HG02623 (cell line): ENCODE results near the gene SPDEF.

Experiments used
- ATAC-seq: cut with Tn5 transposase; IDR thresholded peaks from one replicate; pipeline ENCODE4 v1.9.1; 2021; ENCODE audit warnings: moderate library complexity; ENCODE audit not compliant: unreplicated experiment

SPDEF gene

DNA sequence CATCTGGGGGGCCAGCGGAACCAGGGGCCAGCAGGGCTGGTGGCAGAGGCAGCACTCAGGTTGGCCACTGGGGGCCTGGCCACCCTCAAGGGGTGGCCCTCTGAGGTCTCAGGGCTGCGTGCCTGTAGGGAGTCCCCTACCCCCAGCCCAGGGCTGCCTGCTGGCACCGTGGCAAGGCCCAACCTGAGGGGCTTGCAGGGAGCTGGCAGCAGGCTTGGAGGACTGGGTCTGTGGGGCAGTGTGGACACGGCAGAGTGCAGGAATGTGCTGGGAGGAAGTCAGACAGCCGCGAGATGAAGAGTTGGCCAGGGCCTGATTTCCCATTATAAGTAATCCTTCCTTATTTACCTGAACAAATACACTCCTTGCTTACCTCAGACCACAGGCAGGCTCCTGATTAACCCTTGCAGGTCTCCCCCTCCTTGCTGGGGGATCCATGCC, at the start of gene SPDEF:
SPDEF (minus strand) TSS at position 299 of the 441 bp plus-strand sequence. CDS start 11,874 bp downstream, outside the sequence.
- no peak for ATAC-seq

DNA sequence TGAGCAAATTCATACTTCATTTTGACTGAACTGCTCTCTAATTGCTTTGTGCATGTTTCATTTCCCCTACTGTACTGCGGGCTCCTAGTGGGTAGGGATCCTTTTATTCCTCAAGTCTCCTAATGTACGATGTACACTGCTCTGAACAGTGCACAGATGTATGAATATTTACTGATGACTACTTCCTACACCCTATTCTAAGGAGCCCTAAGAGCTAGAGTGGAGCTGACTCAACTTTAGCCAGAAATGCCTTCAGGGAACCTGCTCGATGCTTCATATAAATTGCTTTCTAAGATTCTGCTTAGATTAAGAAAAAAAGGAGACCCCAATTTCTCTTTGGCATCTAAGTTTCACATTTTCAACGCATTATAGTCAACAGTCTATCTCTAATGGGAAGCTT, 47.6 kb upstream of the SPDEF start:
- no peak for ATAC-seq

DNA sequence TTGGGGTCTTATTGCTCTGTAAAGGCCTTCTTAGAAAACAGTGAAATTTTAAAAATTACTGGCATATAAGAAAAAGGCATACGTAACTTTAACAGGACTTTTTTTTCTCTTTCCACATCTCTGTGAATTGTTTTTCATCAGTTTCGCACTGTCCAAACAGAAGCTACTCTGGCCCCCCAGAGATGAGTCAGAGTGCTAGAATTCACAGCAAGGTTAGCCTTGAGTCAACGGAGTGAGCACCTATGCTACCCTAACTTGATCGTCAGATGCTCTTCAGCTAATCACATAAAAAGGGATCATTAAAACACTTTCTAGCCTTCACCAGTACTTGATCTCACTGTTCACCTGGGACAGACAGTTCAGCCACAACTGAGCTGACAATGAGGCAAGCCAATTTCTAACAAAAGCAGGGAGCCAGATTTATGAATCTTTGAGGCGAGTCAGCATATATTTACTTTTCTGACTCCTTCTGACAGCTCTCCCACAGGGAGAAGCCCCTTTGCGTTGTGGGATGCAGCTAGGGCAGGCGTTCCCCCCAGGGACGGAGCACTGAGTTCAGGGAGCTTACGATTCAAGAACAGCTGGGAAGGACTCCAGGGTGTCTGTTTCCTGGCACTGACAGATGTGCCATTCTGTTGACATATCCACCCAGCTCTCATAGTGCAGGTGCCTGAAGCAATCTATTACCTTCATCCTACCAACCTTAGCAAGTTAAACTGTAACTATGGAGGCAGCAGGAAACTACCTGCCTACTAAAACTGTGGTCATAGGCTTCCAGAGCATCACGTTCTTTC, 46.4 kb upstream of the SPDEF start:
- no peak for ATAC-seq

DNA sequence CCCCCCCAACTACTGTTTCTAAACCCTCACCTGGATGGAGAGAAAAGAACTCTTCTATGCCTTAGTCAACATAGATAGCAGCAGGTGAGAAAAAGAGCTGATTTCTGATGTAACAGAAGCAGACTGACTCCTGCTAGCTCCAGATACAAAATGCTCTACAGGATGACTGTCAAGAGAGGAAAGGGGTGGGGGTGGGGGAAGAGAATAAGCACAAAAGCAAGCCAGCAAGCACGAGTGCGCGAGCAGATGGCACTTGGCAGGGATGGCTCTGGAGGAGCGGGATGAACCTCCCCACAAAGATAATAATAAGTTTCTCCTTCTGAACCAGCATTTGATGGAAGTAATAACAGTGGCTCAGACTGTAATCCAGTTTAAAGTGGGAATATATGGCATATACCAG, 45.6 kb upstream of the SPDEF start:
- ATAC-seq = no peak

- ATAC-seq = no peak
Measured at GRCh38 chr6:34600796-34601195, 44.7 kb upstream of the SPDEF start.

GRCh38 chr6:34600101-34600500, 44.0 kb upstream of the SPDEF start:
- ATAC-seq = no peak

DNA sequence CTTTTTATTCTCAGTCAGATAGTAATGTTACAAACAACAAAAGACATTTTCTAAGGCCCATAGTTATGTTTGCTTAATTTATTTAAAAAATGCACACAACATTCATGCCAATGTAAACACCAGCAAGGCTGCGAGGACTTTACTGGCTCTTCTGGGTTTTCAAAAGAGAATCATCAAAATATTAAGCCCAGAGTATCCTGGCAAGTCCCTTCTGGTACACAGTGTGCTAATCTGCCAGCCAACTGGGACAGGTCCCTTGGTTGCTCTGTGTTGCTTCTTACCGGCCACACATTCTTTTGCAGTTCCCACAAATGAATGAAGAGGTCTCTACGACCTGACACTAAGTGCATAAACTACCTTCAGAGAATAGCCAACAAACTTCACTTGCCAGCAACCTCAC, 42.6 kb upstream of the SPDEF start:
- ATAC-seq = no peak

- no peak for ATAC-seq
Measured at GRCh38 chr6:34597605-34598353, 41.6 kb upstream of the SPDEF start.

- no peak for ATAC-seq
Measured at GRCh38 chr6:34596798-34597197, 40.7 kb upstream of the SPDEF start.

DNA sequence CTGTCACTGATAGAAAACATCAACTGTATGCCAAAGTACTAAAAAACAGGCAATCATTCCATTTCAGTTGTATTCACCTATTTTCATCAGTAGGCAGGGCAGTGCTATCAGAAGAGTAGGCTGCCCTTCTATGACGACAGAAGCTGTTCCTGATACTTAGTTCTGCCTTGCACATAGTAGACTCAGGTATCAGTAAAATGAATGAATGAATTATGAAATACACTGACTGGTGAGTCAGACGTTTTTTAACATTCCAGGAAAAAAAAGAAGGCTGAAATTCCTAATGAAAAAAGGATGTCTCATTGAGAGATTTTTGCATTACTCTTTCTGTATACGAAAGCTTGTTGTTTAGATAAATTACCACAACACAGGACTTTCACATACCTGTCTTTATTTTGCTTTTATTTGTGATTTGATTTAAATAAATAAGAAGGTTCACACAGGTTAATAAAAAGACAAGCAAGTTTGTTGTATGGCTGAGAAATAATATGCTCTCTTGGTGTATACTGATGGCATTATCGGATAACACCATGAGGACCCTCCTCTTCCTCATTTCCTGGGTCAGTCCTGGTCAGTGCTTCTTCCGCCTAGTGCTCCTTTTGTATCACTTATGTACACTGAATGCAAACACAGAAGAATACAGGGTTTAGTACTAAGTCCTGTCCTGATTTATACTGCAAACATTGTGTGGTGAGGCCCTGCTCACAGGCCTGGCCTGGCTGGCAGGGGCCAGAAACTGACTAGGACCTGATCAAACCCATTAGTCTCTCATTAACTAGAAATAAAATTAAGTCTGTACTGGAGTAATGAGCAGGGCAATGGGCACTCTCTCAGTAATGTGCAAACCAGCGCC, 39.4 kb upstream of the SPDEF start:
- no peak for ATAC-seq

DNA sequence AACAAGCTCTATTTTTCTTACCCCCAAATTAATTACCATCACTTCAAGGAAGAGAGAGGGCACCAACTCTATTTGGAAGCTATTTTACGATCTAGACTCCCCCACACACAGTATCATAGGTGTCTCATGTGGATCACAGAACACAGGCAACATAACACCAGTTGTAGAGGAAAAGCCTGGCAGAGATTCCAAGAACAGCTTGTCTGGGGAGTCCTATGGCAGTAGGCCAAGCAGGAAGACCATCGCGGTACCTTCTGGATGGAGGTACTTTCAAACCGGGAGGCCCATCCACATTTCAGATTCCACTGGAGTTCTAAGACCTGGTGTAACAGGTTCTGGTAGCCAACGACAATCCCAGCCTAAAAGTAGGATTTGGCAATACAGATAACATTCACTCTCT, 37.6 kb upstream of the SPDEF start:
- ATAC-seq = no peak

DNA sequence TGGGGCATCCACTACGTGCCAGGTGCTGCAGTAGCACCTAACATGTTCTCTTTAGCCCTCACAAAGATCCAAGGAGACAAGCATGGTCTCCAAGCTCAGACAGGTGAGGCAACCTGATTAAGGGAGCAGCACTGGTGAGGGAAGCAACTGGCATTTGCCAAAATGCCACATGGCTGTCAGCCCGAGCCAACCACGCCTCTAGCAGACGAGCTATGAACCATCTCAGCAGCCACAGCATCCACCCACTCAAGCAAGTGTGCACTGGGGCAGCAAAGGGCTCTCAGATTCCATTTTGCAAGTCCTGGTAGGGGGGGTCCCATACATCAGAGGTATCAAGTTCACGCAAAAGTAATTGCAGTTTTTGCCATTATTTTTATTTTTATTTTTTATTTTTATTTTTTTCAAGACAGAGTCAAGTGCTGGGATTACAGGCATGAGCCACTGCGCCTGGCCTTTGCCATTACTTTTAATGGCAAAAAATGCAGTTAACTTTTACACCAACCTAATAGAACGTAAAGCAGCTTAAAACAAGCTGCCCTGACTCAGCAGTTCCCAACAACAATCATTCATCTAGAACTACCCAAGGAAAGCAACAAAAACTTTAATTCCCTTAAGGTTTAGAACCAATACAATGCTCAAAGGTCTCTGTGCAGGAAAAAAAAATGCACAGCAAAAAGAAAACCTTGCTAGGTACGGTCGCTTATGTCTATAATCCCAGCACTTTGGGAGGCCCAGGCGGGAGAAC, 36.3 kb upstream of the SPDEF start:
- ATAC-seq = no peak

GRCh38 chr6:34589691-34590090, 33.6 kb upstream of the SPDEF start:
- no peak for ATAC-seq

- ATAC-seq = no peak
Measured at GRCh38 chr6:34589140-34589539, 33.0 kb upstream of the SPDEF start.

DNA sequence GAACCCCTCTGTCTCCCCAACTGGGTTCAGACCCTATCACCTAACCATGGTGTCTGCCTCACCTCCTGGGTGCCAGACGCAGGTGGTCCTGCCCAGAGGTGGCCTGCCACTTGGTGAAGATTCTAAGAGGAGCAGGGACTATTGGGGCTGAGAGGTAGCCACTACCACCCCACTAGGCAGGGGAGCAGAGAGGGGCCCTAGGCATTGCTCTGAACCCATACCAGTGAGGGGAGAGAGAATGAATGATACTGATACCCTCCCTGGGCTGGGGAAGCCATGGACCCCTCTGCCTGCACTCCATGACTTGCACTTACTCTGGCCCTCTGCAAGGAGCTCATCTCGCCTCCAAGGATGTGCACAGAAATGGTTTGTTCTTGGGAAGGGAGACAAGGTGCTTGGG, 31.7 kb upstream of the SPDEF start:
- ATAC-seq = no peak

GRCh38 chr6:34587325-34587724, 31.2 kb upstream of the SPDEF start:
- no peak for ATAC-seq

DNA sequence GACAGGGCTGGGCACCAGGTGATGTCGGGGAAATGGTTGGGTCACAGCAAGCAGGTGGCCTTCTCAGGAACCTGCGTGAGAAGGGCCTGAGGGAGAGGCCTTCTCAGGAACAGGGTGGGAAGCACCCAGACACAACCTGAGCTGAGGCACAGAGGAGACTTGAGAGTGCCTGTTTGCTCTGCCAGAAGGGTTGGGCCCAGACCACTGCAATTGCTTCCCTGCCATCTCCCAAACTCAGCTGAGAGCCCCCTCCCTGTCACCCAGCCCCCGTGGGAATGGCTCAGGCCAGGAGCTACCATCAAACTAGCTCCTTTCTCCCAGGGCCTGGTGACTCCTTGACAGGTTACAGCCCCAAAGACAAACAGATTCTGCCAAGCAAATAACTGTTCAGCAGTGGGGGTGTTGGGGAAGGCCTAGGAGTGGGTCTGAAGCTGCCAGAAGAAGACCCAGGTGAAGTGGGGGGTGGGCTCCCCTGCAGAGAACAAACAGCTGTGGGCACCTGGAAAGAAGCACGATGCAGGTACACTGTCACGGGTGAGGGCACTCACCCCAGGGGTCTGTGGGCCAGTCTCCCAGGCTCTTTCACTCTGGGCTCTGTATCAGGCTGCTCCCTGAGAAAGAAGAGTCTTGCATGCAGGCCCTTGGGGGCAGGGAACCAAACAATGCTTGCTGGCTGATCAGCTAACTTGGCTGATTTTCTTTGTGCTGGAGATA, 30.4 kb upstream of the SPDEF start:
- ATAC-seq = no peak

GRCh38 chr6:34585512-34586061, 29.5 kb upstream of the SPDEF start:
- no peak for ATAC-seq

- ATAC-seq = no peak
Measured at GRCh38 chr6:34585108-34585507, 29.0 kb upstream of the SPDEF start.

- no peak for ATAC-seq
Measured at GRCh38 chr6:34584694-34585093, 28.6 kb upstream of the SPDEF start.
